HFFc6 (cell line): ENCODE results near the gene ZBTB44. TPM values are rescaled to one million over a fixed set of nuclear protein-coding genes. Genes with fewer than 3 reads are reported as not detected.

ENCODE experiments used
- DNase-seq: peaks from one replicate; pipeline ENCODE4 v3.0.0-alpha.2; 2018
- H3K27ac Mint-ChIP-seq: 2 replicates; pipeline ENCODE4 v1.8.0; 2020; ENCODE audit warnings: mild to moderate bottlenecking, mixed read lengths
- H3K27me3 Mint-ChIP-seq: 2 replicates; pipeline ENCODE4 v1.8.0; 2021; ENCODE audit warnings: mild to moderate bottlenecking, moderate library complexity, mixed read lengths; ENCODE audit not compliant: insufficient read depth
- H3K36me3 Mint-ChIP-seq: 2 replicates; pipeline ENCODE4 v1.8.0; 2021; ENCODE audit warnings: low read depth, mixed read lengths
- H3K4me1 Mint-ChIP-seq: 2 replicates; pipeline ENCODE4 v1.8.0; 2020; ENCODE audit warnings: low read depth, mixed read lengths
- H3K4me3 Mint-ChIP-seq: 2 replicates; pipeline ENCODE4 v1.8.0; 2020; ENCODE audit warnings: mild to moderate bottlenecking, moderate library complexity, mixed read lengths
- H3K9me3 Mint-ChIP-seq: 2 replicates; pipeline ENCODE4 v1.8.0; 2020; ENCODE audit warnings: mild to moderate bottlenecking, mixed read lengths
- CTCF ChIP-seq: fragments of 200-600 bp; sonication (generic); IDR thresholded peaks from 2 replicates; pipeline ENCODE4 v1.5.0; 2021; ENCODE audit warnings: antibody characterized with exemption, mild to moderate bottlenecking
- total RNA-seq, 6 experiments: library from RNA; stranded (reverse); fragmentation: NEBNext Ultra II Directional; extraction: Animal tissue kit (Norgen Biotek cat#: 25700); gene quantifications; 2 replicates in 1 of 6; 3 replicates in 5 of 6; pipeline ENCODE4 v1.2.3, GENCODE V29; 2021

Gene ZBTB44
- total RNA-seq, 6 experiments from 2014 or later, result 9.4 to 16.5 (median 12.4) TPM

DNA sequence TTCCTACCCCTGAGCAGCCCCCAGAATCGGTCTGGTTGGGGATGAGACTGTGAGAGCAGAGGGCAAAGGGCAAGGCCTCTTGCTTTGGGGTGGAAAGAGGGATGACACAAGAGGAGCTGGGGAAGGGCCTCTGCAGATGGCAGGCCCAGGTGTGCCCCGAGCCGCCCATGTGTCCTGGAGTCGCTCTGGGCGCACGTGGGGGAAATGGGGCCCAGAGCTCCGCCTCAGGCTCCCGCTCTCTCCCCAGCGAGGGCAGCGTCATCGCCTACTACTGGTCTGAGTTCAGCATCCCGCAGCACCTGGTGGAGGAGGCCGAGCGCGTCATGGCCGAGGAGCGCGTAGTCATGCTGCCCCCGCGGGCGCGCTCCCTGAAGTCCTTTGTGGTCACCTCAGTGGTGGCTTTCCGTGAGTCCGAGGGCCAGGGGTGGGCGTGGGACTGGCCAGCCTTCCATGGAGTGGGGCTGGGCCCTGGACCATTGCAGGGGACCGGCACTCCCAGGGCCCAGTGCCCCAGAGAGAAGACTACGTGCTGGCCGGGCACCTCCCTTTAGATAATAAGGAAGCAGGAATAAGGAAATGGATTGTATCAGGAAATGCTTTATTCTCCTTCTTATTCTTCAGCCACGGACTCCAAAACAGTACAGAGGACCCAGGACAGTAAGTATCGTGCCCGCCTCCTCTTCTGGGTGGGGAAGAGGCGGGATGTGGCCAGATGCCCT, 125.1 kb downstream of the ZBTB44 start:
- no peak for TF ChIP-seq CTCF
- Mint-ChIP-seq H3K36me3 (no peaks in the 10 kb centered on the region), H3K27ac (no peak overlapping the region)

GRCh38 chr11:130188585-130189347, 126.0 kb downstream of the ZBTB44 start:
- TF ChIP-seq CTCF, result no peak
- no peak for DNase-seq
- H3K9me3 Mint-ChIP-seq, result no peaks in the 10 kb centered on the region

More for the DNA sequence above, 125.1 kb downstream of the ZBTB44 start:
- Mint-ChIP-seq H3K9me3 (no peaks in the 10 kb centered on the region), H3K27me3 (peaks cover 28% of the 10 kb centered on the region), H3K4me3 (no peak overlapping the region), H3K4me1 (no peaks in the 10 kb centered on the region)
- no peak for DNase-seq

GRCh38 chr11:130188047-130188446, 126.7 kb downstream of the ZBTB44 start:
- no peaks in the 10 kb centered on the region for H3K4me1 Mint-ChIP-seq
- peaks cover 37% of the 10 kb centered on the region for H3K27me3 Mint-ChIP-seq
- H3K4me3 Mint-ChIP-seq, result no peak overlapping the region
- no peak overlapping the region for H3K27ac Mint-ChIP-seq
- DNase-seq, result no peak
- TF ChIP-seq CTCF, result no peak
- H3K9me3 Mint-ChIP-seq, result no peaks in the 10 kb centered on the region
- no peaks in the 10 kb centered on the region for H3K36me3 Mint-ChIP-seq

More at GRCh38 chr11:130188585-130189347, 126.0 kb downstream of the ZBTB44 start:
- H3K4me3 Mint-ChIP-seq, result no peak overlapping the region
- no peak overlapping the region for H3K27ac Mint-ChIP-seq
- no peaks in the 10 kb centered on the region for H3K36me3 Mint-ChIP-seq
- no peaks in the 10 kb centered on the region for H3K4me1 Mint-ChIP-seq
- peaks cover 36% of the 10 kb centered on the region for H3K27me3 Mint-ChIP-seq

- DNase-seq, result no peak
- Mint-ChIP-seq H3K36me3 (no peaks in the 10 kb centered on the region), H3K4me1 (peaks cover 4% of the 10 kb centered on the region), H3K4me3 (no peak overlapping the region), H3K9me3 (no peaks in the 10 kb centered on the region), H3K27me3 (peaks cover 37% of the 10 kb centered on the region), H3K27ac (no peak overlapping the region)
- no peak for TF ChIP-seq CTCF
Observed at GRCh38 chr11:130187096-130187495, 127.6 kb downstream of the ZBTB44 start.

- H3K9me3 Mint-ChIP-seq, result no peaks in the 10 kb centered on the region
- peaks cover 20% of the 10 kb centered on the region for H3K4me1 Mint-ChIP-seq
- no peak overlapping the region for H3K4me3 Mint-ChIP-seq
- no peaks in the 10 kb centered on the region for H3K36me3 Mint-ChIP-seq
- H3K27ac Mint-ChIP-seq, result no peak overlapping the region
- peaks cover 29% of the 10 kb centered on the region for H3K27me3 Mint-ChIP-seq
- TF ChIP-seq CTCF, result no peak
- DNase-seq, result no peak
Observed at GRCh38 chr11:130183878-130184610, 130.7 kb downstream of the ZBTB44 start.
